HepG2 (cell line): Measurements from ENCODE around the gene PARD3.
"Not testable (repeated sequence)": the region's sequence is repeated elsewhere in the genome, so short reads cannot be mapped to it uniquely, and the experiment has no call there.

Experiments used
- E2F1 ChIP-seq: sonication (generic); formaldehyde crosslinking; IDR thresholded peaks from 2 replicates; pipeline ENCODE4 v1.5.0; 2020; ENCODE audit warnings: missing genetic modification reagents
- PRDM15 ChIP-seq: sonication (generic); formaldehyde crosslinking; IDR thresholded peaks from 2 replicates; pipeline ENCODE4 v1.4.0; 2020; ENCODE audit warnings: missing genetic modification reagents
- UBTF ChIP-seq: sonication (generic); formaldehyde crosslinking; IDR thresholded peaks from 2 replicates; pipeline ENCODE4 v1.4.0; 2020; ENCODE audit warnings: mild to moderate bottlenecking, missing genetic modification reagents
- ZNF563 ChIP-seq: sonication (generic); formaldehyde crosslinking; IDR thresholded peaks from 2 replicates; pipeline ENCODE4 v1.8.0; 2022; ENCODE audit warnings: mild to moderate bottlenecking, moderate library complexity, missing genetic modification reagents

- not testable (repeated sequence) for TF ChIP-seq ZNF563; PRDM15 (CRISPR knock-in tag); UBTF (CRISPR knock-in tag); E2F1 (CRISPR knock-in tag)
Observed at GRCh38 chr10:34700752-34701151, 114.3 kb downstream of the PARD3 start.
